GM20431 (cell line): Measurements from ENCODE around the gene PLBD2.

Experiments
- in situ Hi-C: fragments of 300-500 bp; cut with MseI, MboI; formaldehyde crosslinking; loops from one replicate; pipeline ENCODE4 v1.15.0; 2020; ENCODE audit warnings: low sequenced_read_pairs; ENCODE audit not compliant: unreplicated experiment

The PLBD2 gene

DNA sequence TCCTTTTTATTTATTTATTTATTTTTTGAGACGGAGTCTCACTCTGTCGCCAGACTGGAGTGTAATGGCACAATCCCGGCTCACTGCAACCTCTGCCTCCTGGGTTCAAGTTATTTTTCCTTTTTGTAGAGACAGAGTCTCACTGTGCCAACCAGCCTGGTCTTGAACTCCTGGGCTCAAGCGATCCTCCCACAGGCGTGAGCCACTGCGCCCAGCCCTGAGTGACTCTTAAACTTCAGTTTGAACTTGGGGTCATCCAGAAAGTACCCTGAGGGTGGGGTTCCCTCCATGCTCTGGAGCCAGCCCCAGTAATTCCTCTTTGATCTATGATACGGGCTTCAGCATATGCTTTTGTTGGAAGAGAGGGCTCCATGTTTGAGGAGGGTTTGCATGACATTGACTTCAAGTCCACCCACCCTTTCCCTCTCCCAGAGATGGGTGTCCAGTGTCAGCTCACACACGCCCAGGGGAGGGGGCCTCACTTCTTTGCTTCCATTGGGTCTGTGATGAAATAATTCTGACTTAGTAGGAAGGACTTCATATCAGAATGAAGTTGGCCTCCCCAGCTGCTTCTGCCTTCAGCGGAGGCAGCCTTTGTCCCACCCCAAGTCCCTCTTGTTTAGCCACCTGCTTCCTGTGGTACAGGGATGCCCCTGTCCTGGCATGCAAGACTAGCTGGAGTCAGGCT is 33.4 kb downstream of the PLBD2 start:
- in situ Hi-C loops: no loop called here

DNA sequence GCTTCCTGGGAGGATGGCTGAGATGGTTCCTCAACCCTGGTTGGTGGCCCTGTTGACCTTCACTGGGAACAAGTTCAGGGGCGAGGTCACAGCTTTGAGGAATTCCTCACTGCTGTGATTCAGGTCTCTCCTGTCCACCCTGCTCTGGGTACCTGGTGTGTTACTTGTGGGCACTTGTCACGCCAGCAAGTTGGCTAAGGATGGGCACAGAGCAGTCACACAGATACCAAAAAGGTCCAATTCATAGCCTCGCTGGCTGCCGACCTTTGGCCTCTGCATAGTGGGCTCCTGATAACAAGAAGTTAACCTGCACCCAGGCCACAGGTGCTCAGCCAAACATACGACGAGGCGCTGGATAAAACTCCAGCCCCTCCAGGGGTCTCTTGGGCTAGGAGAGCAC is 34.1 kb downstream of the PLBD2 start:
- in situ Hi-C loops: no loop called here

DNA sequence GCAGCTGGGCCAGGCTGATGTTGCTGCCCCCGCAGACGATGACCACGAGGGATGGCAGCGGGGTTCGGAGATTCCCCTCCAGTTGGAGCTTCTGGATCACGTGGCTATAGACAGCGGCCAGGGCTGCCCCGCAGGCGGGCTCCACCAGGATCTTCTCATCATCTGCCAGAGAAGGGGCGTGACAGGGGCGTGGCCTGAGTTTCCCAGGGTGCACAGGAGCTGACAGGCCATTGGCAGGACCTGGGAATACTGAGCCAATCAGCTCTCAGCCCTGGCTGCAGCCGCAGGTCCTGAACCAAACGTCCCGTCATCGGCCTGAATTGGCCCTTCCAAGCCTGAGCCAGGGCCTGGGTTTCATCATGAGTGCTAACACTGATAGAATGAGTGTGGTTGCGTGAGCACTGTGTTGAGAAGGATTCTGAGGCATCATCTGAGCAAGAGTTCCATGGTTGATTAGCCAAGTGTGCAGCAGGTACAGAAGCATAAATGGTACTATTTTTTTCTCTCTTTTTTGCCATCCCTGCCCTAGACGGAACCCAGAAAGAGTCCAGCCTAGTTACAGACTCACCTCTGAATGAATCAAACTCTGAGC is 34.7 kb downstream of the PLBD2 start:
- in situ Hi-C loops: no loop called here

DNA sequence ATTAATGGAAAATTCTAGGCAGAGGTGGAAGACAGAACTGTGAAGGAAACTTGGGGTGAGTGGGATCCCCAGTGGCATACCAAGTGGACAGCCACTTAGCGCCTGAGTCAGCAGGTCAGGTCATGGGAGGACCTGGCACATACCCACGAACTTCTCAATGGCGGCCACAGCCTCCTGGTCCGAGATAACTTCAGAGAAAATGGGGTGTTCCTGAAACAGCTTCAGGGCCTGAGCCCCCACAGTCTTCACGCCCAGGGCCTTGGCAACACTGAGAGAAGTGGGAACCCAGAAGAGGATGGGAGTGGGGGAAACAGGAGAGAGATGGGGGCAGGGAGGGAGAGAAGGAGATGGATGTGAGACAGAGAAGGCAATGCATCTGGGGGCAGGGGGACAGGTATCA is 35.4 kb downstream of the PLBD2 start:
- in situ Hi-C loops: no loop called here

DNA sequence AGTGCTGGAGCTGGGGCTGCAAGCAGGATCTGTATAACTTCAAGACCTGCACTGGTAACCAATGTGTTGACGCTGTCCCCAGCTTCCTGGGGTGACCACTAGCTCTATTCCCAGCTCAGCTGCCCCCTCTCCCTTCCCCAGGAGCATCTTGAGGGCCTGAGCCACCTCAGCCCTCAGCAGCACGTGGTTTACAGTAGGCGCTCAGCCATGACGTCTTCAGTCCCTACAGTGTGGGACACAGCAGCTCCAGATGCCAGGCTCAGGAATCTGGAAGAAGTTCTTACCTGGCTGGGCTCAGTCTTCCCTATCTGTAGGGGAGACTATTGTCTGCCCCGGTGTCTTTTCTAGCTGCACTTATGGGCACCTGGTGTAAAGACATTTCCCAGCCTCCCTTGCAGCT is 36.7 kb downstream of the PLBD2 start:
- in situ Hi-C loops: no loop called here

DNA sequence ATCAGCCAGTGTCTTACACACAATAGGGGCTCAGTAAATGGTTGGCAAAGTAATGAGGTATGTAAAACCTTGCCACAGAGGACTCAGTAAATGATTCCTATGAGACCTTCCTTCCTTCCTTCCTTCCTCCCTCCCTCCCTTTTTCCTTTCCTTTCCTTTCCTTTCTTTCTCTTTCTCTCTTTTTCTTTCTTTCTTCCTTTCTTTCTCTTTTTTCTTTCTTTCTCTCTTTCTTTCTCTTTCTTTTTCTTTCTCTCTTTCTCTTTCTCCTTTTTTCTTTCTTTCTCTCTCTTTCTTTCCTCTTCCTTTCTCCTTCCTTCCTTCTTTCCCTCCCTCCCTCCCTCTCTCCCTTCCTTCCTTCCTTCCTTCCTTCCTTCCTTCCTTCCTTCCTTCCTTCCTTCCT is 37.8 kb downstream of the PLBD2 start:
- in situ Hi-C loops: no loop called here

DNA sequence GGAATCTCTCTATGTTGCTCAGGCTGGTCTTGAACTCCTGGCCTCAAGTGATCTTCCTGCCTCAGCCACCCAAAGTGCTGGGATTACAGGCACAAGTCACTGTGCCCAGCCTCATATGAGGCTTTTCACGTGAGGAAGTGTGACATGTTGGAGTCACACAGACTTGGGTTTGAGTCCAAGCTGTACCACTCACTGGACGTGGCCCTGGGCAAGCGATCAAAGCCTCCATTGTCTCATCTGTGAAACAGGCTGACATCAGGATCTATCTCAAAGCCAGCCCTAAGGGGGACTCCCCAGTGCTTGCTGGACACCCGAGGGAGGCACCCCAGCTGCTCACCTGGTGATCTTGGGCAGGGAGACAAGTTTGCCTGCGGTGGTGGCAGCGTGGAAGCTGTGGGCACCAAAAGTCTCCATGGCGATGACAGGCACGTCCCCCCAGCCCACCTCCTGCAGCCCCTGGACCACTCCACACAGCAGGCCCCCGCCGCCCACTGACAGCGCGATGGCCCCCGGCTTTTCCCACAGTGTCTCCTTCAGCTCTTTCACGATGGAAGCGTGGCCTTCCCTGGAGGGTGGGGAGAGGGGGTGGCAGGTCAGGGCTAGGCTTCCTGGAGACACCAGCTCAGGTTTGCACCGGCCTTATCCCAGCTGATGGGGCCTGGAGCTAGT is 38.6 kb downstream of the PLBD2 start:
- in situ Hi-C loops: no loop called here

DNA sequence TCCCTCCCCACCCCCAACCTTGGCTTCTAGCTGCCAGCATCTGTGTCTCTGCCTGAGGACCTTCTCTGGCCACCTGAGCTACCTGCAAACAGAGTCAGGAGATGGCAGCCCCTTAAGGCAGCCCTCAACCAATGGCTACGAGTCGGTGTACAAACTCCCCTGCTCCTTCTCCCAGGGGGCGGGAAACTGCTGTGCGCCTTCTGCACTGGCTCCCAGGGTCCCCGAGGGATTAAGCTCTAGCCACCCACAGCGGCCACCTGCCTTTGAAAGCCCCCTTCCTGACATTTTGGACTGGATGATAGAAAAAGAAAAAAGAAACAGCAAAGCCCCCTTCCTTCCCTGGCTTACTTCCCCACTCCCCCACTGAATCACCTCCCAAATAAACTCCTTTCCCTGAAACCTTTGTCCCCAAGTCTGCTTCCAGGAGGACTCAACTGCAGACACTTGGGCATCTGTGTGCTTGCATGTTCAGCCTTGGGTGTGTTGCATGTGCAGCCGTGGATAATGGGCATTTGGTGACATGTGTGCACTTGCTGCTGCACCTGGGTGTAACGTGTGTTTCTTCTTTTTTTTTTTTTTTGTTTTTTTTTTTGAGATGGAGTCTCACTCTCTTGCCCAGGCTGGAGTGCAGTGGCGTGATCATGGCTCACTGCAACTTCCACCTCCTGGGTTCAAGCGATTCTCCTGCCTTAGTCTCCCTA is 39.3 kb downstream of the PLBD2 start:
- in situ Hi-C loops: no loop called here

DNA sequence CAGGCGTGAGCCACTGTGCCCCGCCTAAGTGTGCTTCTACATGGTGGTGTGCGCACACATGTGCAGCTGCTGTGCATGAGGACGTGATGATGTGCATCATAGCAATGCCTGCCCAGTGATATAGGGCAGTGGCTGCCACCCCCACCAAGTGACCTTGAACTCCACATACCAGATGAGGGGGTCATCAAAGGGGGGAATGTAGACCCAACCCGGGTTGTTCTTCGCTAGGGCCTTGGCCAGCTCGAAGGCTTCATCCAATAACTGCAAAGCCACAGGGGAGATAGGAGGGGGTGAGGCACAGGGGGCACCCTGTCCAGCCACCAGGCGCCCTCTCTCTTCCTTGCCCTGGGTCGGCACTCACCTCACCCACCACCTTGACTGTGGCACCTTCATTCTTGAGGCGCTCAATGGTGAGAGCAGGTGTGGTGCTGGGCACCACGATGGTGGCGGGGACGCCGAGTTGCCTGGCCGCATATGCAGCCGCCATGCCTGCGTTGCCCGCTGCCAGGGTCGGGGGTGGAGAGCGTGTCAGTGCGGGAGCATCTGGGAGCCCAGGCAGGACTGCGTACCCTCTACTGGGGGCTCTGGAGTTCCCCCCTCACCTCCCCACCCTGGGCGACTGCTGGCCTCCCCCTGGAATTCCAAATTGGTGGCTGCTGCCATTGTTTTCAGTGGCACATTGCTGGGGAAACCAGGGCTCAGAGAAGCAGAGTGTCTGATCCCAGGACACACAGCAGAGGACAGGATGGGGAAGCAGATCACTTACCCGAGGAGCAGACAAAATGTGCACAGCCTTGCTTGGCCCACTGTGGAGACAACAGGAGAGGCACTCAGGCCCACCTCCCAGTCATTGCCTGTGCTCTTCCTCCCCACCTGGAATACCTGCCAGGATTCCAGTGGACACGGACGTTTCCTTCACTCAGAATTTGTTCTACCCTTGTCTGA is 40.2 kb downstream of the PLBD2 start:
- in situ Hi-C loops: no loop called here

DNA sequence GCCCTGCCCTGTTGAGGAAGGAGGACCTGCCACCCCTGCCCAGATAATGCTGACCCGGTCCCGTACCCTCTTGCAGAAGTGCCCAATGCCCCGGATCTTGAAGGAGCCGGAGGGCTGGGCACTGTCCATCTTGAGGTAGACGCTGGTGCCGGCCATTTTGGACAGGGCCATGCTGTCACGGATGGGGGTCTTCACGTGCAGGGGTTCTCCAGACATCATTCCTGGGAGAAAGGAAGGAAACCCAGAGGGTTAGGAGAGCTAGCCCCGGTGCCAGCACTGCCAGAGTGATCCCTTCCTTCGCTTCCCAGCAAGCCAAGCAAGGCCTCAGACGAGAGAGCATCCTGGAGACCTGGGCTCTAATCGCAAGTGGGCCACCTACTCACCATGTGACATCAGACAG is 41.1 kb downstream of the PLBD2 start:
- in situ Hi-C loops: no loop called here

DNA sequence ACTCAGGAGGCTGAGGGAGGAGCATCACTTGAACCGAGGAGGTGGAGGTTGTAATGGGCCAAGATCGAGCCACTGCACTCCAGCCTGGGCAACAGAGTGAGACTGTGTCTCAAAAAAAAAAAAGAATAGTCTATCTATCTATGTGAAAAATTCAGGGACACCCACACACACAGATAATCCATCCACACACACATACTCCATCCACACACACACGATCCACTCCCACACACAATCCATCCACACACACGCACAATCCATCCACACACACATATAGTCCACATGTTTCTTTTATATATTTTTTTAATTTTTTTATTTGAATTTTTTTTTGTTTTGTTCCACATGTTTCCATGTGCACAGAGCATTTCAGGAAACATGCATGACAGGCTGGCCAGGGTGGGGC is 42.0 kb downstream of the PLBD2 start:
- in situ Hi-C loops: no loop called here

DNA sequence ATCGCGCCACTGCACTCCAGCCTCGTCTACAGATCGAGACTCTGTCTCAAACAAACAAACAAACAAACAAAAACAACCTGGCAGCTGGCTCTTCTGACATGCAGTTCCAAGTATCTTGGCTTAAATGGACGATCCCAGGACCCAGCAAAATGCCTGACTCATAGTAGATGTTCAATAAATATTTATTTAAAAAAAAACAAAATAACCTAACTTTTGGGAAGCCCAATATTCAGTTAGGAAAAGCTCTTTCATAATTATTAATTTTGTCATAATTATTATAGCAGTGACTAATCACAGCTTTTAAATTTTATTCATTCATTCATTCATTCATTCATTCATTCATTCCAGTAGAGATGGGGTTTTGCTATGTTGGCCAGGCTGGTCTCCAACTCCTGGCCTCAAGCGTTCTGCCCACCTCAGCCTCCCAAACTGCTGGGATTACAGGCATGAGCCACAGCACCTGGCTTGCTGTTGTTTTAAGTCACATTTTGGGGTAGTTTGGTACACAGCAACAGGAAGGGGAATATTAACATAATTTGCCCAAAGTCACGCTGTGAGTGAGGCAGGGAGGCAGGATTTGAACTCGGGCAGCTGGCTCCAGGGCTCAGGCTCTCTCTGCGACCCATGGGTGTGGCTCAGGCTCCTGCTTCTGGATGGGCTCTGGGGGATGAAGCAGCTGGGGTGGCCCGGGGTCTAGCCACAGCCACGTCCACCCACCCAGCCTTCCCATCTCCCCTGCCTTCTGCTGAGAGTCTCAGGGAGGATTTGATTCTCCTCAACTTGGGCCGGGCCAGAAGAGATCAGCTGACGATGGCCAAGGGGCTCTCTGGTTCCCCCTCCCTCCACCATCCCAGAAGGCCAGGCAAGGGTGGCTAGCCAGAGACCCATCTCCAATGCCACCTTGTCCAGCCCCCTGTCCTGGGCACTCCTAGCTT is 42.9 kb downstream of the PLBD2 start:
- in situ Hi-C loops: no loop called here

DNA sequence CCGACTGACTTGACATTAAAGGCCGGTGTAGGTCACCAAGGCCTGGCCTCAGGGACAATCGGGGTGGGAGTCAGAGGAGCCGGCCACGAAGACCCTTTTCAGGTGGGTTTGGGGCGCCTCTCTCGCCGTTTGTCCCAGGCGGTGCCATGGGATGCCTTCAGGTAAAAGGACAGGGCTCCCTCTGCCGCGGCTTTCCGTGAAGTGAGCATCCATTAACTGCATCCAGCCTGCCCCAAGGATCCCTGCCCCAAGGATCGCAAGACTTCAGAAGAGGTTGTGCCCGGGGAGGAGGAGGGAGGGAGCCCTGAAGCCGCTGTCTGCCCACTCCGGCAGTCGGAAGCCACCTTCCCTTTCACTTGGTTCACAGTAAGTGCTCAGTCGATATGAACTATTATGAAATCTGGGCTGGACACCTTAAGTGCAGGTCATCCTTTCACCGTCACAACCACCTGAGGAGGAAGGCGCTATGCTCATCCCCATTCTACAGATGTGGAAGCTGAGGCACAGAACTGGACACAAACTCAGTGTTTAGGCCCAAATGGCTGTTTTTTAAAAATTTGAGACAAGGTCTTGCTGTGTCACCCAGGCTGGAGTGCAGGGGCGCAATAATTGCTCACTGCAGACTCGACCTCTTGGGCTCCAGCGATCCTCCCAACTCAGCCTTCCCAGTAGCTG is 44.3 kb downstream of the PLBD2 start:
- in situ Hi-C loops: no loop called here

DNA sequence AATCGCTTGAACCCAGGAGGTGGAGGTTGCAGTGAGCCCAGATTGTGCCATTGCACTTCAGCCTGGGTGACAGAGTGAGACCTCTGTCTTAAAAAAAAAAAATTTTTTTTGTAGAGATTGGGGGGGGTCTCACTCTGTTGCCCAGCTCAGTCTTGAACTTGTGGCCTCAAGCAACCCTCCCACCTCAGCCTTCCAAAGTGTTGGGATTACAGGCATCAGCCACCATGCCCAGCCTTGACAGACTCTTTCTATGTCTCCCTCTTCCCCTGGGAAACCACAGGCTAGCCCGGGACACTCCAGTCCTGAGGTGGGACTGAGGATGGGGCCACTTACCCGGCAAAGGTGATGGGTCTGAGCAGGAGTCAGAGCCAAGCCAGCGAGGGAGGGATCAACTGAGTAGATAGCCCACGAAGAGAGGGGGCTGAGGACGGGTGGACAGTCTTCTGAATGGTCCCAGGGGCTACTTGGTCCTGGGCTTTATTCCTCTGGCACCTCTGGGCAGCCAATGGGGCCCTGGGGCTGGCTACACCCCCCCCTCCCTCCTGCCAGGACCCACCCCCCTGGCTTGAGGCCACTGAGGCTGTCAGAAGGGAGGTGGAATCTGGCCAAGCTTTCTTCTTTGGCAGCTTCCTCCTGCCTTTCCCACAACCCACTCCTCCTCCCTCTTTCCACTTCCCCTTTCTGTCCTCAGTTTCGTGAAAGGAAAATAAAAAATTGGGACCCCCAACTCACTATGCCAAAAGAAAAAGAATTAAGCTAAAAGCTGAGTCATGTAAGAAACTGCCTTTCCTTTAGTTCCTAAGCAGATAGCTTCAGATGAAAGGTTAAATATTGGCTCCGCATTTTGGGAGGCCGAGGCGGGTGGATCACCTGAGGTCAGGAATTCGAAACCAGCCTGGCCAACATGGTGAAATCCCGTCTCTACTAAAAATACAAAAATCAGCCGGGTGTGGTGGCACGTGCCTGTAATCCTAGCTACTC is 45.3 kb downstream of the PLBD2 start, which contains the start of gene SDS:
Gene SDS, minus strand, starts transcription at position 453 of the 981 bp plus-strand sequence. CDS start 4,179 bp downstream, outside the sequence.
- in situ Hi-C loops: no loop called here

DNA sequence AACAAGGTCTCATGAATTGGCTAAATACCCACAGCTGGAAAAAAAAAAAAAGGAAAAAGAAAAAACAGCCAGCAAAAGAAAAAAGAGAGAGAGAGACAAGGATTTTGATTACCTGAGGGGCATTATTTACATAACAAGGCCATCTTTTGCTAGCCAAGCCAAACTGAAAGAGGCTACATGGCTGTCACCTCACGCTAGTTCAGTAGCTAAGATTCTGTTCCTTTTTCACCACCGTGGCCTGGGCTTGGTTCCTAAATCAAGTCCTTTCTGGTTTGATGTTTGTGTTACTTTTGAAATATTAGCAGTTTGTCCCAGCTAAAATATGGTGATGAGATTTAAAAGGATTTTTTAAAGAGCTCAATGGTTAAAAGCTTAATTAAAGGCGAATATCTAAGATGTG is 47.3 kb downstream of the PLBD2 start:
- in situ Hi-C loops: no loop called here

DNA sequence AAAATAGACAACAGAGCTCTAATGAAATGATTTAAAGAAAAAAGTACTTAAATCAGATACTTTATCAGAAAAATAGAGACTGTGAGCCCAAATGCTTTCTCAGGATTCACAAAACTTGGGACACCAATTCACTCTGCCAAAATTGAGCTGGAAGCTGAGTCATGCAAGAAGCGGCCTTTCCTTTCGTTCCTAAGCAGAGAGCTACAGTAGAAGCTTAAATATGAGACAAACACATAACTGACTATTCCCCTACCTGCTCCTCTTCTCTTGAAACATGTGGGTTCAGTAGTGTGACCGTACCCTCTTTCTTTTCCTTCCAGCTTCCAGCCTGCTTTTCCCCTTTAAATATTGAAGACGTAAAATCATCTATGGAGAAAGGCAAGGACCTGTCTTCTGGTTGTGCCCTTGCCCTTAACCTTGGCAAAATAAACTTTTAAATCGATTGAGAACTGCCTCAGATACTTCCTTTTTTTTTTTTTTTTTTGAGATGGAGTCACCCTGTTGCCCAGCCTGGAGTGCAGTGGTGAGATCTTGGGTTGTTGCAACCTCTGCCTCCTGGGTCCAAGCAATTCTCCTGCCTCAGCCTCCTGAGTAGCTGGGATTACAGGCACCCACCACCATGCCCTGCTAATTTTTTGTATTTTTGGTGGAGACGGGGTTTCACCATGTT is 49.7 kb downstream of the PLBD2 start:
- in situ Hi-C loops: no loop called here
